Stimulated activated CD4-positive, alpha-beta T cell treated with anti-CD3 and anti-CD28 coated beads, Interleukin-1b, Interleukin-23, amount 100 ng/mL, for 1 hour (primary cell): ENCODE results near the gene GSTA4.
"Not testable (repeated sequence)": the region's sequence is repeated elsewhere in the genome, so short reads cannot be mapped to it uniquely, and the experiment has no call there.

ENCODE experiments used
- DNase-seq, 2 donors: peaks; one replicate each; pipeline ENCODE4 v3.0.0-alpha.2; 2020; ENCODE audit warnings: low read depth in 2 of 2

GSTA4 gene

GRCh38 chr6:52975580-52975979 lies 19.5 kb downstream of the GSTA4 start:
- DNase-seq: no peak

DNA sequence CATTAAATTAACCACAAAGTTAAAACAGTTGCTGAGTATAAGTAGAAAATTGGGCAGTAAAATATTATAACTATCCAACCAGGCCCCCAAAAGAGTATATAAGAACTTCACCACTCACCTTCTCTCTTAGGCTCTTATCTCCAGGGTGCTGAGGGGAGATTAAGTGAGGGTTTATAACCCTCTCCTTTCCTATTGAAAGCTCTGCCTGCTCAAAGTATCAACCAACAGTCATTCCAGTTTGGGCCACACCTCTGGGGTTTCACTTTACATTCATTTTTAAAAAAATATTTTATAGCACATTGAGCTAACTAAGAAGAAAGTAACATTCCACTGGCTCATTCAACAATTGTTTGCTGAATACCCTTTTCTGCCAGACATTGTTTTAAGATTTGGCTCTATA lies 22.1 kb downstream of the GSTA4 start:
- no peak for DNase-seq

GRCh38 chr6:52969359-52969758 lies 25.7 kb downstream of the GSTA4 start:
- no peak for DNase-seq

DNA sequence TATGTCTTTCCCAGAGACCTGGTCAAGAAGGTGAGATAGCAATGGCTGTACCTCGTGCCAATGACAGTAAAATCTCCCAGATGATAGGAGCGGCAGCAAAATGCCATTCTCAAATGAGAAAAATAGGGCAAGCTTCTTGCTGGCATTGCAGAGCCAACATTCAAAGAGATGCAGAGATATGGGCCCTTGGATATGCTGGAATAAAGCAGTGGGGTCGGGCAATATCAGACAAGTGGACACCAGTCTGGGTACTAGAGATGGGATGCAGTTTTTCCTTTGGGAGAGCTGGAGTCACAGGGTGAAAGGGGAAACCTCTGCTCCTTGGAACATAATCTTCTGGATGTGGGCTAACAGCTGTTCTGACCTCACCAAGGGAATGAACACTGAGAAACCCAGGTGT lies 29.0 kb downstream of the GSTA4 start:
- no peak for DNase-seq

- DNase-seq: no peak
Measured at GRCh38 chr6:52965380-52965779, 29.7 kb downstream of the GSTA4 start.

- DNase-seq: no peak
Measured at GRCh38 chr6:52964318-52964717, 30.8 kb downstream of the GSTA4 start.

DNA sequence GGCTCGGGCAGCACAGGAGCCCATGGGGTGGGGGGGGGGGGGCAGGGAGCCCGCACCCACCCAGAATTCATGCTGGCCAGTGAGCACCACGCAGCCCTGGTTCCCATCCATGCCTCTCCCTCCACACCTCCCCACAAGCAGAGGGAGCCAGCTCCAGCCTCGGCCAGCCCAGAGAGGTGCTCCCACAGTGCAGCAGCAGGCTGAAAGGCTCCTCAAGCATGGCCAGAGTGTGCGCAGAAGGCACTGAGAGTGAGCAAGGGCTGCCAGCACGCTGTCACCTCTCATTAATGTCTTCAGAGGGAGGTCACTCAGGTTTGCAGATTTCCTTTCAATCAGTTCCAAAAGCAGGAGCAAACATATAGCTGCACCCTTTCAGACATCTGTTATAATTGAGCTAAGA lies 32.4 kb downstream of the GSTA4 start:
- DNase-seq: no peak

DNA sequence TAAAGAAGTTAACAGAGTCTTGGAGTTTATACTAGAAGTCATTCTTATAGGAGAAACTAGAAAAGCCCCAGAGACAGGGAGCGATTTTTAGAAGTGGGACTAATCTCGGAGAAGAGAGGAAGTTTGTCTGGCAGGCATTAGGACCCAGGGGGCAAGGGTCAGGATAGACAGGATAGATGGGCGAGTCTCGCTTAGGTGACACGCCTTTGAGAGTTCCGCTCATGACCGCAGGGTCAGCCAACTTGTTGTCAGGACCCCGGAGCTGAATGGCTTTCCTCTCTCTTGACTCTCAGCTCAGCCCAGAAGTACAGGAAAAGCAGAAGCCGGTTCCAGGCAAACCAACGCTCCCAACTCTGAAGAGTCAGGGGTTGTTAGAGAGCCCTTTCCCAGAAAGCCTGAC lies 34.1 kb downstream of the GSTA4 start:
- DNase-seq: not testable (repeated sequence)

DNA sequence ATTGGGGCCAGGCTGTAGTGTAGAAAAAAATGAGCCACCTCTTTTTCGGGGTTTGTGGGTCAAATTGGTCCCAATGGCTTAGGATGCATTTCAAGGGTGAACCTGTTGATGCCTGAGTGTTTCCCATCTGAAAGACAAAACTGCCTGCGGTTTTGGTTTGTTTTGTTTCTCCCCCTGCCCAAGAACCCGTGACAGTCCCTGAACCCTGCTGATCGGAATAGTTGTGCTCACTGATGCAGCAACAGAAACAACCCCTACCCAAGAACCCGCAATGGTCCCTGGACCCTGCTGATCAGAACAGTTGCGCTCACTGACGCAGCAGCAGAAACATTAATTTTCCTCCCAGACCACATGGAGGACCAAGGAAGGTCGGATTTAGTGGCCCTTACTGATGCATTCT lies 34.9 kb downstream of the GSTA4 start:
- DNase-seq: not testable (repeated sequence)

DNA sequence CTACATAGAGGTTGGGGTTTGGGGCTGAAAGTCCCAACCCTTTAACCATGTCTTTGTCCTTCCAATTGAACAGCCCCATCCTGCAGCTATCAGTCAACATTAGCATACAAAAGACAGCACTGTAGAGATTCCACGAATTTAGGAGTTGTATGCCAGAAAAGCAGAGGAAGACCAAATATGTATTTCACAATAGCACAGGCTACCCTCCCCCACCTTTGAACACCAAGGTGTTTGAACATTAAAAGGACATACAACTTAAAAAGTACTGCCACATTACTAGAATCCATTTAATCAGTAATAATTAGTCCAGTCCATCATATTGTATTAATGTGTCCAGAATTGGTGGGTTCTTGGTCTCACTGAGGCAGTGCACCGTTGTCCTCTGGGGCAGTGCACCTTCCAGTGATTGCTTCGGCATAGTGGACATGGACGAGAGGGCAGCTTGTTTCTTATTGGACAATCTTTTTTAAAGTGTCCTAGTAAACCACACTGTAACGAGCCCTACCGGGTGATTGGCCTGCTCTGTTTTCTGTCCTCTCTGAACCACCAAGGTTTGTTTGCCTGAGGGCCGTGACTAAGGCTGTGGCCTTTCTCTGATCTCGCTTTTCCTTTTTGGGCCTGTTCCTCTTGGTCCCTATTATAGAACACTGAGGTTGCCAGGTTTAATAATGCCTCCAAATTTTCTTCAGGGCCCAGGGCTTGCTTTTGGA lies 36.4 kb downstream of the GSTA4 start:
- no peak for DNase-seq

- no peak for DNase-seq
Measured at GRCh38 chr6:52955871-52956270, 39.2 kb downstream of the GSTA4 start.

GRCh38 chr6:52953911-52954839 lies 40.9 kb downstream of the GSTA4 start:
- no peak for DNase-seq

GRCh38 chr6:52946306-52946705 lies 48.8 kb downstream of the GSTA4 start:
- DNase-seq: no peak

GRCh38 chr6:52942821-52943220 lies 52.3 kb downstream of the GSTA4 start:
- DNase-seq: not testable (repeated sequence)

DNA sequence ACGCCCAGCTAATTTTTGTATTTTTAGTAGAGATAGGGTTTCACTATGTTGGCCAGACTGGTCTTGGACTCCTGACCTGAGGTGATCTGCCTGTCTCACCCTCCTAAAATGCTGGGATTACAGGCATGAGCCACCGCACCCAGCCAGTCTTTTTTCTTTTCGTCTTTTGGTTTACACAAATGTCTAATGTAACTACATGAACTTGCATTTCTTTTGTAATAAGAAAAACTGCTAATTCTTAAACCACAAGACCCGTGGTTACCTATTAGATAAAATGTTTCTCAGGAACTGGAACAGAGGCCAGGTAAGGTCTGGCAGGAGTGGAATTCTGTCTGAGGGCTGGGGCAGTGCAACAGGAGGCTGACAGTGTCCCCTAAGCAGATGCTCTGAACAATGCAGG lies 52.9 kb downstream of the GSTA4 start:
- DNase-seq: no peak

GRCh38 chr6:52937908-52938307 lies 57.2 kb downstream of the GSTA4 start:
- DNase-seq: no peak

DNA sequence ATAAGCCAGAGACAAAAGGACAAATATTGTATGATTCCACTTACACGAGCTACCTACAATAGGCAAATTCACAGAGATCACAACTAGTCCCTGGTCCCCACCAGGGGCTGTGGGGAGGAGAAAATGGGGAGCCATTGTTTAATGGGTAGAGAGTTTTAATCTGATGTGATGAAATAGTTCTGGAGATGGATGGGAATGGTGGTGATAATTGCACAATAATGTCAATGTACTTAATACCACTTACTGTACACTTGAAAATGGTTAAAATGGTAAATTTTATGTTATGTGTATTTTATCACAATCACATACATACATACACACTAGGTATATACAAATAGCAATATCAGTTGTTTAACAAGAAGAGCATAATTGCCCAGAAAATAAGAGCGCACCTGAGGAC lies 61.3 kb downstream of the GSTA4 start:
- DNase-seq: no peak

GRCh38 chr6:52931351-52931750 lies 63.7 kb downstream of the GSTA4 start:
- DNase-seq: no peak

DNA sequence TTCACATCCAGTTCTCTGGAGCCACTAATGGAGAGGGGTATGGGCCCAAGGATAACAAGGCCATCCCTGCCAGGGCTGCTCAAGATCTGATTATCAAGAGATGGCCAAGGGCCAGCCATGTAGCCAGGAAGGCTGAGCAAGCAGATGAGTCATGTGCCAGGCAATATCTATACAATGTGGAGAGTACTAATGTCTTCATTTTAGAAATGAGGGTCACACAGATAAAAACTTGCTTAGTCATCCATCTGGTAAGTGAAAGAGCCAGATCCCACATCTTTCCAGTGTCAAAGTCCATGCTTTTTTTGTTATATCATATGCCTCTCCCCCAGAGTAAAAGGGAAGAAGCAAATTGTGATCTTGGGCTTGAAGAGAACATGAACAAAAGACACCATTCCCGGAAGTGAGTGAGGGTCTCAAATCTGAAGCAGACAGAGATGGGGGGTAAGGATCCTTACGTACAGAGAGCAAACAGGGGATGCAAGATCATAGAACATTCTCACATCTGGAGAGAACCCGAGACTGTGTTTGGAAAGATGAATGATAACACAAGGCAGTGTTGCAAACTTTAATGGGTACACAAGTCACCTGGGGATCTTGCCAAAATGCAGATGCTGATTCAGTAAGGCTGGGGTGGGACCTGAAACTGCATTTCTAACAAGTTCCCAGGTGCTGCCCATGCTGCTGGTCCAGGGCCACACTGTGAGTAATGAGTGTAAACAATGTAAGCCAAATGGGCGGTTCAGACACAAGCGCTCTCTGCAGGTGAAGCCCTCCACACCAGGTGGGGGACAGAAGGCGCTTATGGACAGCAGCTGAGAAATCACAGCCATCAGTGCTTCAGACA lies 65.5 kb downstream of the GSTA4 start:
- DNase-seq: no peak
